ENCODE data around the gene SLBP. TPM values are rescaled to one million over a fixed set of nuclear protein-coding genes. Genes with fewer than 3 reads are reported as not detected.

Gene SLBP
- polyA plus RNA-seq, 3 donors = 13.8 to 31.2 (median 24.1) TPM

- WGBS, 3 donors = 86 to 91% (median 89%) methylated on average over 6 to 8 of the region's 8 CpGs
- no peak overlapping the region for H3K27ac ChIP-seq (ENCODE audit: low read depth, low read length)
Measured at GRCh38 chr4:1668488-1668840, 43.7 kb downstream of the SLBP start.

- H3K27ac ChIP-seq (ENCODE audit: low read depth, low read length) = no peak overlapping the region
- WGBS, 3 donors = 92% methylated on average over 15 of the region's 15 CpGs
Measured at GRCh38 chr4:1667273-1667672, 44.8 kb downstream of the SLBP start.

- 66 to 76% (median 74%) methylated on average over 12 of the region's 12 CpGs for WGBS, 3 donors
- no peak overlapping the region for H3K27ac ChIP-seq (ENCODE audit: low read depth, low read length)
Measured at GRCh38 chr4:1666391-1666790, 45.7 kb downstream of the SLBP start.

GRCh38 chr4:1664141-1664540 is 48.0 kb downstream of the SLBP start:
- WGBS, 3 donors = 87 to 94% (median 88%) methylated on average over 8 of the region's 8 CpGs
- H3K27ac ChIP-seq (ENCODE audit: low read depth, low read length) = no peak overlapping the region

DNA sequence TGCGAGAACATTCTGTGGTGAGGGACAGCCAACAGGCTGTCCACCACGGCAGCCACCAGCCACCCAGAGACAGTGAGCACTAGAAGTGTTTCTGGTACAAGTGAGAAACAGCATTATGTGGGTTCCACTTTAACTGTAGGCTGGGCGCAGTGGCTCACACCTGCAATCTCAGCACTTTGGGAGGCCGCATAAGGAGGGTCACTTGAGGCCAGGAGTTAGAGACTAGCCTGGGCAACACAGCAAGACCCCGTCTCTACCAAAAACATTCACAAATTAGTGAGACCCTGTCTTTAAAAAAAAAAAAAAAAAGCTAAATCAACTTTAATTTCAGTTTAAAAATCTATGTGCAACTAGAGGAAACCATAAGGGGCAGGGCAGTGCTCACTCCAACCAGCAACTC is 48.6 kb downstream of the SLBP start:
- 88 to 96% (median 93%) methylated on average over 5 of the region's 5 CpGs for WGBS, 3 donors

GRCh38 chr4:1661695-1662094 is 50.4 kb downstream of the SLBP start:
- WGBS, 3 donors = 92% methylated on average over 14 of the region's 14 CpGs
- H3K27ac ChIP-seq (ENCODE audit: low read depth, low read length) = no peak overlapping the region

More for the DNA sequence above, 48.6 kb downstream of the SLBP start:
- H3K27ac ChIP-seq (ENCODE audit: low read depth, low read length) = no peak overlapping the region

GRCh38 chr4:1660948-1661677 is 51.0 kb downstream of the SLBP start:
- 61 to 89% (median 84%) methylated on average over 25 of the region's 25 CpGs for WGBS, 3 donors
- no peak overlapping the region for H3K27ac ChIP-seq (ENCODE audit: low read depth, low read length)

- 93 to 94% (median 94%) methylated on average over 38 to 39 of the region's 39 CpGs for WGBS, 3 donors
- no peak overlapping the region for H3K27ac ChIP-seq (ENCODE audit: low read depth, low read length)
Measured at GRCh38 chr4:1659104-1660043, 52.7 kb downstream of the SLBP start.

DNA sequence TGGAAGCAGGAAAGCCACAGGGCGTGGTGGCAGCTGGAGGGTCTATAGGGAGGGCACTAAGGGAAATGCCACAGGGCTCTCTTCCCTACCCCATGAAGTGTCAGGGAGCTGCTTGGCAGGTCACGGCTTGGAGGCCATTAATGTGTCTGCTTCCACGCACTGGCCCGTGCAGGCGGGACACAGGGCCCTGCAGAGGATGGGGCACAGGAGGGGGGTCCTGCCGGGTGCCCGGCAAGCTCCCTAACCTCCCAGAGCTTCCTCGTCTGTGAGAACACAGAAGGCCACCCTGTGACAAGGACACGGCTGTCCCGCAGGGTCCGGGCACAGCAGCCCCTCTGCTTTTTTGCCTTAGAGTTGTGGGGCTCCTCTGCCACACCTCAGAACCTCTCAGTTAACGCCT is 53.5 kb downstream of the SLBP start:
- no peak overlapping the region for H3K27ac ChIP-seq (ENCODE audit: low read depth, low read length)
- WGBS, 3 donors = 92 to 94% (median 93%) methylated on average over 12 of the region's 12 CpGs

DNA sequence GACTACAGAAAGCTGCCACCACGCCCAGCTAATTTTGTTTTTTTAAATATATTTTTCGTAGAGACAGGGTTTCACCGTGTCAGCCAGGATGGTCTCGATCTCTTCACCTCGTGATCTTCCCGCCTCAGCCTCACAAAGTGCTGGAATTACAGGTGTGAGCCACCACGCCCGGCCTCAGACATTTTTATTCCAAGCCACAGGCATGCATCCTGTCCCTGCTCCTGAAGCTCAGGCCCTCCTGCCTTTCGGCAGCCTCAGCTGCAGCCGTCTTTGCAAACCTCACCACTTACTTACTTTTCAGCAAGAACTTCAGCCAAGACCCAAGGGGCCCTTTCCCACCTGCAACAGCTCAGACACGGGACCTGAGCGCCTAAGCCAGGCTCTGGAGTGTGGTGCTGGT is 54.0 kb downstream of the SLBP start:
- H3K27ac ChIP-seq (ENCODE audit: low read depth, low read length) = no peak overlapping the region
- WGBS, 3 donors = 91 to 92% (median 91%) methylated on average over 12 of the region's 12 CpGs

DNA sequence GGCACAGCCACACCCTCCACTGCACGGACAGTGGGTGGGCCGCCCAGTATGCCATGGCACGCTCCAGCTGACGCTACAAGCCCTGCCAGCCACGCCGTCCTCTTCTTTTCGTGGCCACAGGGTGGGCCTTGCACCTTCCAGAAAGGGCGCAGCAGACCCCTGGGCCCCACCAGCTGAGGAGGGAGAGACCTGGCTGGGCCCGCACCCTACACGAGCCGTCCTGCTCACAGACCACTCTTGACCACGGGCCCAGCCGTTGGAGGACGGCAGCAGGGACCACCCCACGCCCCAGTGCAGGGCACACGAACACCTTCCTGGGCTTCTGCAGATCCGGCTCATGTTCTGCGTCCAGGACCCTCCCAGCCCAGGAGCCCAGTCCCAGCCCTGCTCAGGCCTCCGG is 55.1 kb downstream of the SLBP start:
- no peak overlapping the region for H3K27ac ChIP-seq (ENCODE audit: low read depth, low read length)
- 95 to 98% (median 96%) methylated on average over 12 to 19 of the region's 19 CpGs for WGBS, 3 donors

- WGBS, 3 donors = 91 to 95% (median 95%) methylated on average over 5 of the region's 5 CpGs
- no peak overlapping the region for H3K27ac ChIP-seq (ENCODE audit: low read depth, low read length)
Measured at GRCh38 chr4:1656132-1656531, 56.0 kb downstream of the SLBP start.

- WGBS, 3 donors = 91 to 98% (median 92%) methylated on average over 16 to 18 of the region's 18 CpGs
- H3K27ac ChIP-seq (ENCODE audit: low read depth, low read length) = no peak overlapping the region
Measured at GRCh38 chr4:1655676-1656075, 56.4 kb downstream of the SLBP start.

DNA sequence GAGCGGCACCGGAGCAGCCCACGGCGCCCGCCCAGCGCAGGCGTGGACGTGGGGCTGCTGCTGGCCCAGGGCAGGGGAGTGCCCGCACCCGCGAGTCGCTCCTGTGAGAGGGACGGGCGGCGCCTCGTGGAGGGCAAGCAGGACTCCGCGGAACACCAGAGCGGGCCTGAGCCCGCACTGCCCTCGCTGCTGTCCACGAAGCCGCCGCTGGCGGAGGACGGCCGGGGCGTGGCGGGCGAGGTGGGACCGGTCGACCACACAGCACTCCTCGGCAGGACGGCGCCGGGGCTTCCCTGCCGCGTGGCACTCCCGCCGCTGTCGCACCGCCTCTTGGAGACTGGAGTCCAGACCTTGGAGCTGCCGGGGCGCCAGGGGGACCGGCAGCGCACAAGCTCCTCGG is 57.0 kb downstream of the SLBP start:
- WGBS, 3 donors = 95 to 98% (median 97%) methylated on average over 38 to 47 of the region's 47 CpGs
- no peak overlapping the region for H3K27ac ChIP-seq (ENCODE audit: low read depth, low read length)

DNA sequence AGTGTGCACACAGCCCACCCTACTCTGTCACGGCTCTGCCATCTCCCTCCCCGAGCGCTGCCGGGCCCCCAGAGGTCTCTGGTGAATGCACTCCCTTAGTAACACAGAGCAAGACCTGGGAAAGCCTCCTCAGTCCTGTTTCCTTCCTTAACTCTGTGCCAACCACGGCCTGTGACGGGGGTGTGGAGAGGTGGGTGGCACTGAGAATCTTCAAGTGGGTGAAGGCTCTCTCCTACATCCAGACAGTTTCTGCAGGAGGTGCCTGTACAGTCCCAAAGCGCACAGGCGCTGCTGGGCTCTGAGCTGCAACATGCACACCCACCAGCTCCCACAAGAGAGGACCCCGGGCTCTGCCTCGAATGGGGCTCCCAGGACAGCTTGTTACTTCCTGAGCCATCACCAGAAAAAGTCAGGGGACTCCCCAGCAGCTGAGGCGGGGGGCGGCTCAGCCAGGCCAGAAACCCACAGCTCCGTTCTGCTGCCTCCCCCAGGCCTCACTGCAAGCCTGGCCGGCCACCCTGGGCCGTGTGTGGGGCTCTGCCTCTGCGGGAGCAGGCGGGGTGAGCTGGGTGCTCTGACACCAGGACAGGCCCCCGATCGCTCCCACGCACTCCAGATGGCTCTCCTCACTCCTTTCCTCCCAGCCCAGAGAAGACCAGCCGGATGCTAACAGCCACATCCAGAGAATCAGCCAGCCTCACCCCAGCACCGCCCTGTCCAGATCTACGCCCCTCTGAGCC is 57.7 kb downstream of the SLBP start:
- 83 to 84% (median 84%) methylated on average over 23 of the region's 23 CpGs for WGBS, 3 donors
- H3K27ac ChIP-seq (ENCODE audit: low read depth, low read length) = no peak overlapping the region

DNA sequence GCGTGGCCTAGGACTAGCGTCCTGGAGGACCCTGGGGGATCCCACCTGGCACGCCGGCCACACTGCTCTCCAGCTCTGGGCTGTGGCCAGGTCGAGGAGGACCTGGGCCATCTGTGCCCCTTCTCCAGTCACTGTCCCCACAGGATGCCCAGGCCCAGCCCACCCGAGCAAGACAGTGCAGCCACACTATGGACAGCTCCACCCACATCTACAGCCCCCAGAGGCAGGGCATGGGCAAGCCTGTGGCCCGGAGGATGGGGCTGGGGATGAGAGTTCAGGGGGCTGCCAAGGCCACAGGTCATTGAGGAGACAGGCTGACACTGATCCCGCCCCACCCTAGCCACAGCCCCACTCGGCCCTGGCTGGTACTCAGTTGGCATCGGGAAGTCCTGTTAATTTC is 58.3 kb downstream of the SLBP start:
- 85 to 91% (median 86%) methylated on average over 10 of the region's 10 CpGs for WGBS, 3 donors
- no peak overlapping the region for H3K27ac ChIP-seq (ENCODE audit: low read depth, low read length)

DNA sequence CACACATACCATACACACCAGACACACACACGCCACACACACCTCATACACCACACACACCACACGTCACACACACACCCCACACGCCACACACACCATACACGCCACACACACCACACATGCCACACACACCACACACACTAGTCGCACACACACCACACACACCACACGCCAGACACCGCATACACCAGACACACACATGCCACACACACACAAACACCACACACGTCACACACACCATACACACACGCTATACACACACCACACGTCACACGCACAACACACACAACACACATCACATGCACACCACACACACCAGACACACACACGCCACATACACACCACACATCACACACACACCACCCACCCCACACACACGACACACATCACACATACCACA is 60.0 kb downstream of the SLBP start:
- WGBS, 3 donors = 97 to 98% (median 97%) methylated on average over 13 of the region's 13 CpGs
- H3K27ac ChIP-seq (ENCODE audit: low read depth, low read length) = no peak overlapping the region

- no peak overlapping the region for H3K27ac ChIP-seq (ENCODE audit: low read depth, low read length)
- WGBS, 3 donors = 96 to 98% (median 97%) methylated on average over 13 of the region's 13 CpGs
Measured at GRCh38 chr4:1651609-1652008, 60.5 kb downstream of the SLBP start.

GRCh38 chr4:1648962-1649361 is 63.2 kb downstream of the SLBP start:
- no peak overlapping the region for H3K27ac ChIP-seq (ENCODE audit: low read depth, low read length)
- WGBS, 3 donors = 70 to 75% (median 74%) methylated on average over 3 of the region's 3 CpGs
